D341Med (cell line): ENCODE data around the gene S100A9.

Source experiments
- DNase-seq: peaks from one replicate; pipeline ENCODE4 v3.0.0; 2012; ENCODE audit warnings: low spot score

Gene S100A9

GRCh38 chr1:153361480-153362109 lies 3.9 kb downstream of the S100A9 start:
- DNase-seq: no peak

GRCh38 chr1:153362187-153362775 lies 4.6 kb downstream of the S100A9 start:
- DNase-seq: no peak

GRCh38 chr1:153363641-153364040 lies 6.0 kb downstream of the S100A9 start:
- DNase-seq: no peak

GRCh38 chr1:153364156-153364555 lies 6.5 kb downstream of the S100A9 start:
- no peak for DNase-seq

GRCh38 chr1:153364766-153365666 lies 7.4 kb downstream of the S100A9 start:
- DNase-seq: no peak

GRCh38 chr1:153365696-153366095 lies 8.0 kb downstream of the S100A9 start:
- no peak for DNase-seq

- no peak for DNase-seq
Observed at GRCh38 chr1:153366261-153366660, 8.6 kb downstream of the S100A9 start.

- DNase-seq: no peak
Observed at GRCh38 chr1:153367090-153367489, 9.4 kb downstream of the S100A9 start.

GRCh38 chr1:153368495-153368894 lies 10.8 kb downstream of the S100A9 start:
- no peak for DNase-seq

- DNase-seq: no peak
Observed at GRCh38 chr1:153370146-153370545, 12.5 kb downstream of the S100A9 start.

GRCh38 chr1:153371231-153371630 lies 13.6 kb downstream of the S100A9 start:
- DNase-seq: no peak

GRCh38 chr1:153372571-153372970 lies 14.9 kb downstream of the S100A9 start:
- DNase-seq: no peak

GRCh38 chr1:153374071-153374470 lies 16.4 kb downstream of the S100A9 start:
- no peak for DNase-seq

- no peak for DNase-seq
Observed at GRCh38 chr1:153375511-153375910, 17.9 kb downstream of the S100A9 start, which contains the start of gene S100A12. S100A12 (minus strand) TSS chr1:153375621; CDS start chr1:153374592, 1,029 bp downstream.

- DNase-seq: no peak
Observed at GRCh38 chr1:153379591-153379990, 21.9 kb downstream of the S100A9 start.

- DNase-seq: no peak
Observed at GRCh38 chr1:153380711-153381110, 23.1 kb downstream of the S100A9 start.

- no peak for DNase-seq
Observed at GRCh38 chr1:153384958-153385580, 27.4 kb downstream of the S100A9 start.

GRCh38 chr1:153386500-153386901 lies 28.8 kb downstream of the S100A9 start:
- DNase-seq: no peak

- no peak for DNase-seq
Observed at GRCh38 chr1:153387001-153387400, 29.3 kb downstream of the S100A9 start.

GRCh38 chr1:153387785-153388184 lies 30.1 kb downstream of the S100A9 start:
- DNase-seq: no peak

GRCh38 chr1:153389401-153389800 lies 31.7 kb downstream of the S100A9 start:
- DNase-seq: no peak
